Muscle of arm (tissue), 12 donors: ENCODE measurements around the gene DDX47. TPM values are rescaled to one million over a fixed set of nuclear protein-coding genes. Genes with fewer than 3 reads are reported as not detected.
"Not testable (repeated sequence)": the region's sequence is repeated elsewhere in the genome, so short reads cannot be mapped to it uniquely, and the experiment has no call there.

Source experiments
- DNase-seq: peaks from one replicate; pipeline ENCODE4 v3.0.0-alpha.2; 2013
- polyA plus RNA-seq, 12 donors: library from polyadenylated mRNA; unstranded; fragments of 120-200 nt; gene quantifications; one replicate each; pipeline ENCODE4 v1.2.1, GENCODE V29; 2013; ENCODE audit not compliant: insufficient read length in 12 of 12

Gene DDX47
- polyA plus RNA-seq, 12 donors = 42.7 to 59.3 (median 51.6) TPM; not detected in 1

DNA sequence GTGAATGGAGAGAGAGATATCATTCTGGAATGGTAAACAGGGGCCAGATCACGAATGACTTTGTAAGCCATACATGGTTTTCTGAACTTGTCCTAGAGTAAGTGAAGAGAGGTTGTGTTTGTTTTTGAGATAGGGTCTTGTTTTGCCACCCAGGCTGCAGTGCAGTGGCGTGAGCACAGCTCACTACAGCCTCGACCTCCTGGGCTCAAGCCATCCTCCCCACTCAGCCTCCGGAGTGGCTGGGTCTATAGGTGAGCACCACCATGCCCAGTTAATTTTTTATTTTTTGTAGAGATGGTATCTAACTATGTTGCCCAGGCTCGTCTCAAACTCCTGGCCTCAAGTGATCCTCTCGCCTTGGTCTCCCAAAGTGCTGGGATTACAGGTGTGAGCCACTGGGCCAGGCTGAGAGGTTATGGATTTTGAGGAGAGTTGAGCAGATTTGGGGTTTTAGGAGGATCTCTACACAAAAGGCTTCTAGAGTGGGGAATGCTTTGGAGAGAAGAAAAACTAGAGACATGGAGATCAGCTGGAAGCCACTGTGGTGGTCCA lies 58.5 kb downstream of the DDX47 start:
- no peak for DNase-seq

DNA sequence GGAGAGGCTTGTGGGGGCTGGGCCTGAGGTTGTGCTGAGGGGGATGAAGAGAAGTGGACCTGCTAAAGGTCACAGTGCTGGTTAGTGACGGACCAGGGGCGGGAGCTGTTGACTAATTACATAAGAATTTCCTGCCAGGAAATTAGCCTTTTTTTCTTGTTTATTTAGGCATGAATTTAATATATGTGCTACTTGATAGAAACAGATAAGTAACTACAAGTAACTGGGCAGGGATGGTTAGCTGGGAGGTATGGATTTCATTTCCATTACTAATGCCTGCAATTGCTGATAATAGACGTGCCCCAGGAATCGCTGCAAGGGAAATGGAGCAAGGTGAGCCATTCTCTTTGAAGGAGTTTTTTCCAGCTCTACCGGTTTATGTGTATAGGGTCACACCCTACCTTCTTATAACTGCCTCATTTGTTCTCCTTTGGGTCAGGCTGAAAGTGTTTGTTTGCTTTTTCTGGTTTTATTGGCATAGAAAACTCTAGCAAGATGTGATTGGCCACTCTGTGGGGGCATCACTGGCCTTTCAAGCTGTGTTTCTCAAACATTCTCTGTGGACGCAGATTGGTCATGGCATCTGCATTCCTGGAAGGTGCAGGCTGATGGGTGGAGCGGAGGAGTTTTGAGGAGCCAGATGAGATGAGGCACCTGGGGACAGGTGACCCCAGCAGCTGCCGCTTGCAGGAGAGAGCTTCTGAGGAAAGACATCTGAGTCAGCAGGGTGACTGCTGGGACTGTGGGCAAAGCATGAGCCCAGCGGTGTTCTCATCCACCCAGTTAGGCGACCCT lies 59.2 kb downstream of the DDX47 start:
- DNase-seq = no peak

DNA sequence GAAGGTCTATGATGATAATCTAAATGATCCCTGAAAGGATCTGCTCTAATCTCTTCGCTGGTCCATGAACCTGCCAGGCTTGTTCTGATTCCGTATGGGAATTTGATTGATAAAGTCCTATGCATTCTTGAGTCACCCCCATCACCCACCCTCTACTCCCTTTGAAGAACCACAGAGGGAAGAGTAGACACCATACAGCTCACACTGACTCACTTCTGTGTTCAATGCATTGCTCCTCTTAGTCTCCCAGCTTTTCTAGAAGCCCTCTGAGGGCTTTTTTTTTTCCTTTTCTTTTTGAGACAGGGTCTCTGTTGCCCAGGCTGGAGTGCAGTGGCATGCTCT lies 59.8 kb downstream of the DDX47 start:
- no peak for DNase-seq

DNA sequence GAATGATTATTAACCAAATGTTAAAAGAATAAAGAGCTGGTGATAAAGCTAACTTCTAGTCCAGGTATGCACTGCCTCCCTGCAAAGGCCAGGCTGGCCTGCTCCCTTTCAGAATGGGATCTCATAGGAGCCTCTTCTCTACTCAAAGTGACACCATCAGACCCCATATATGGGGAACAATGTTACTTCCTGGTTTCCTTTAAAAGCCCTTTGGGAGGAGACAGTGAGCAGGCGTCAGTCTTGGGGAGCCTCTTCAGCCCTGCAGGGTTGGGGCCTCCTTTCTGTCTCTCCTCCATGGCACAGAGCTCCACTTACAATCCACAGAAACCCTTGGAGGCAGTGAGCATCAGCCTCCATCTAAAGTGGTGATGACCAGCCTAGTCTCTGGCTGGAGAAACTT lies 60.9 kb downstream of the DDX47 start:
- DNase-seq = no peak

DNA sequence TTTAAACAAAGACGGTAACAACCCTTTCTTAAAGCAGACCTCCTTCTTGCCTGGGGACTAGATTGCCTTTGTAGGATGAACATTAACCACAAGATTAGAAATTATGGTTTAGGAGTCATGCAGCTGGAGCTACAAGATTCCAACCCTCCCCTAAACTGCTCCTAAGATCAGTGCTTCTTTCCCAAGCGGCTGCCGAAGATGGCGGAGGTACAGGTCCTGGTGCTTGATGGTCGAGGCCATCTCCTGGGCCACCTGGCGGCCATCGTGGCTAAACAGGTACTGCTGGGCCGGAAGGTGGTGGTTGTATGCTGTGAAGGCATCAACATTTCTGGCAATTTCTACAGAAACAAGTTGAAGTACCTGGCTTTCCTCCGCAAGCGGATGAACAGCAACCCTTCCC lies 62.2 kb downstream of the DDX47 start:
- DNase-seq = not testable (repeated sequence)

DNA sequence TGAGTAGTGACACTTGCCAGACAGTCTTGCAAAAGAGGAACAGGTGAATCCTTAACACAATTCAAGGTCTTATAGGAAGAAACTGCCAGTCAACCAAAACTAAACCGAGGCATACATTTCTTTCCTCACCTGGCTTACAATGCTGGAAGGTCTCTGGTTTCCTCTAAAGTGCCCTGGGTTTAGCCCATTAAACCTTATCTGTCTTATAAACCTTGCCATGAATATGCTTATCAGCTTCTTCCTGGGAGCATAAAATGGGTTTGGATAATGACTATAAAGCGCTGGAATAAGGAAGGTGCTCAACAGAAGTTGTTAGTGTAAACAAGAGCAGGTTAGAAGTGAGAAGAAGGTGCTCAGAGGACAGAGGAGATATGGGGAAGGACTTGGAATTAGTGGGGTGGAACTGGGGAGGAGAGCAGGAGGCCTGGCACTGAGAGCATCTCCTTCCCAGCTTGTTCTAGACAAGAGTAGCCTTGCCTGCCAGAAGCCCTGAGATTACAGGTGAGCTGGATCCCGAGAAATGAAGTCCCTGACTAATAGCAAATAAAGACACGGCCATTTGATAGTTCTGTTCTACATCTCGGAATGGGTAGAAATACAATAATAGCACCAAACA lies 64.1 kb downstream of the DDX47 start:
- DNase-seq = no peak

DNA sequence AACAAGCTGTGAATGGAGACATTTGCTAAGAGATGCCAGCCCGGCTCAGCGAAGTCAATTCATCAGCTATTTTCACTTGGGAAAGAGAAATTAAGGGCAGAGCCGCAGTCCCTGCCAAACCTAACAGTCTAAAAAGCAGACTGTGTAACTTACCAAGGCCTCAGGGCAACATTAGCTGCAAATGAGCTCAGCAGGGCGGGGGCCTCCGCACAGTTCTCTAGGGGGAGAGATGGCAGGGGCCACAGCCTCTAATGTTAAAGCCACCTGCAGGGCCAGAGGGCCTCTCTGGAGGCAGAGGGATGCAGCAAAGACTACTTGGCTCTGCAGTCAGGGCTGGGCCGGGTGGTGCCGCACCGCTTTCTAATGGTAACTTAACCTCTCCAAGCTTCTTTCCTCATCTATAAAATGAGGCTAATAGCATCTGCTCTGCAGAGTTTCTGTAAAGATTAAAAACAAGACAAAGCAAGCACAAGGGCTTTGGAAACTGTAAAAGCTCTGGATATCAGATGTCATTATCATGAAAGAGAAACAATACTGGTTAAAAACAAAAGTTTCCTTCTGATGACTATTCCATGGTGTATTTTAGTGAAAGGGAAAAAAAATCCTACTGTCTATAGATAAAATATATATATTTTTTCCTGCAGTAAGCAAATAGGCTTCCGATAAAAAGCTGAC lies 64.8 kb downstream of the DDX47 start:
- no peak for DNase-seq

Other genes with a start within 250 kb of the DDX47 start
- 10 to 100 TPM in 11 of 12 donors, not detected in 1; 10.0 to 18.2 (median 11.2) TPM for gene CREBL2, start 201.5 kb upstream of the DDX47 start, polyA plus RNA-seq
- gene GPR19, start 117.2 kb upstream of the DDX47 start, polyA plus RNA-seq = 1 to 10 TPM in 2 of 12 donors, under 1 TPM in 8, not detected in 2; 0.32 to 1.5 (median 0.87) TPM
- 10 to 100 TPM in 11 of 12 donors, not detected in 1; 47.1 to 72.2 (median 53.6) TPM for gene CDKN1B, start 96.0 kb upstream of the DDX47 start, polyA plus RNA-seq
- 10 to 100 TPM in 6 of 12 donors, 1 to 10 TPM in 5, not detected in 1; 2.9 to 13.1 (median 10.3) TPM for gene APOLD1, start 27.7 kb upstream of the DDX47 start, polyA plus RNA-seq
- 10 to 100 TPM in 1 of 12 donors, 1 to 10 TPM in 10, not detected in 1; 1.4 to 11.0 (median 2.2) TPM for gene GPRC5A, start 78.2 kb downstream of the DDX47 start, polyA plus RNA-seq
- gene GPRC5D, start 138.8 kb downstream of the DDX47 start, polyA plus RNA-seq = under 1 TPM in 7 of 12 donors, not detected in 5; 0.18 to 0.84 (median 0.52) TPM
- gene HEBP1, start 186.9 kb downstream of the DDX47 start, polyA plus RNA-seq = 10 to 100 TPM in 11 of 12 donors, not detected in 1; 35.7 to 56.1 (median 39.2) TPM
- 1 to 10 TPM in 11 of 12 donors, not detected in 1; 3.1 to 8.2 (median 5.0) TPM for gene FAM234B, start 231.0 kb downstream of the DDX47 start, polyA plus RNA-seq